Frontal cortex (tissue), 4 donors: ENCODE measurements around the gene KCNQ5. TPM values are rescaled to one million over a fixed set of nuclear protein-coding genes. Genes with fewer than 3 reads are reported as not detected.
"Not testable (repeated sequence)": the region's sequence is repeated elsewhere in the genome, so short reads cannot be mapped to it uniquely, and the experiment has no call there.

Experiments
- DNase-seq, 2 donors: peaks; one replicate each; pipeline ENCODE4 v3.0.0; 2012; ENCODE audit warnings: low spot score in 2 of 2
- FAIRE-seq: peaks from 2 replicates; lab custom pipeline; 2012; peaks lifted over from hg19 to GRCh38; lab: Jason Lieb, UNC
- total RNA-seq: library from RNA; depleted of rRNA; stranded (reverse); fragments of >200 nt; gene quantifications from one replicate; pipeline ENCODE4 v1.2.3, GENCODE V29; 2014
- donor health status: control.
- donor health status: control.
- donor health status: control.

KCNQ5 gene
- total RNA-seq, 1 donor from 2014 or later, result 12.6 TPM

DNA sequence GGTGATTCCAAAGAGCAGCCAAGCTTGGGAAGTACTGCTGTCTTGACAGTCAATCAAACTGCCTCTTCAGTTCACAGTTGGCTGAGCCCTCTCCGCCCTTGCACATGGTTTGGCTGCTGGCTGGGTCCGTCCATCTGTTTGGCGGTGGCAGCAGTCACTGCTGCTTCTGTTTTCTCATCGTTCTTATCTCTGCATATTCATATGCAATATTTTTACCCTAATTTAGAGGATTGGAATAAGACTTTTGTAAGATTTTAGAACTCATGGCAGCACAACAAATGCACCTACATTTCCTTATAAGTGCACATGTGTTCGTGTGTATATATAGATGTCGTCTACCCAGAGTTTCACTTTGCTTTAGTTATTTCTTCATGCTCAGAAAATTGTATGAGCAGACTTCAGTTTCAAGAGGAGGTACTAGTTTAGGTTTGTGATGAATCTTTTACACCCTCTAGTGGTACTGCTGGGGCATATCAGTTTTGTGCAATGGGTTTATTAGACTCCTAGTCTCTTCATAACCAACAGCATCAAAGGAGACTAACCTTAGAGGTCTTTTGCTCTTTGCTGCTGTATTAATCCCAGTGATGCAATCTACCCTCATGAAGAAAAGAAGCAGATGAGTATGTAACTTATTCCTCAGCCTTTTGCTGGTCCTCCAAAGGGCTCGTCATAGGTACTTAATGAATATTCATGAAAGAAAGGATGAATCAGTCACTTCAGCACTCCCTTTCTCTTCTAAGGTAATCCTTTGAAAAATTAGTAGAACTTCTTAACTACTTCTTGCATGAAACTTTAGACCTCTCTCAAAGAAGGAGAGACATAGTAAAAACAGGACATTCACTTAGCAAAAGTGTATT lies 559.1 kb downstream of the KCNQ5 start:
- DNase-seq, result peak in 1 of 2 donors; percentile 23
- peak; percentile 51 for FAIRE-seq

DNA sequence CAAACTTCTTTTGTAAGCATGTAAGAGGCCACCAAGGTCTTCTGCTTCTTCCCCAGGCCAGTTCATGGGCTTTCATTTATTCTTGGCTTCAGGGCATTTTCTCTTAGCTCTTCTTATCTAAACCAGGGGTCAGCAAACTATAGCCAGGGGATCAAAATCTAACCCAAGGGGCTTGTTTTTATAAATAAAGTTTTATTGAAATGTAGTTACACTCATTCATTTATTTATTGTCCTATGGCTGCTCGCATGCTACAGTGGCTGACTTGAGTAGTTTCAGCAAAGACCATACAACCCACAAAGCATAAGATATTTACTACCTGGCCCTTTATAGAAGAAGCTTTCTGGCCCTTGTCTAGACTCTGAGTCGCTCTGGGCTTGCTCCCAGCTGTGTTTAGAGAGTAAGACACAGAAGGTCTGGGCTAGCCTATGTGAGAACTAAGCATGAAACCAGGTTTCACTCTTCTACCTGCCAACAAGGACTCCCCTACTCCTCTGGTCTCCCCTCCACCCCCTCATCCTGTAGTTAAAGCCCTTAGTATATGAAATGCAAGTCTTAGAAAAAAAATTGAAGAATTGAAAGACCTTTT lies 560.2 kb downstream of the KCNQ5 start:
- FAIRE-seq (no peak), DNase-seq (no peak)

DNA sequence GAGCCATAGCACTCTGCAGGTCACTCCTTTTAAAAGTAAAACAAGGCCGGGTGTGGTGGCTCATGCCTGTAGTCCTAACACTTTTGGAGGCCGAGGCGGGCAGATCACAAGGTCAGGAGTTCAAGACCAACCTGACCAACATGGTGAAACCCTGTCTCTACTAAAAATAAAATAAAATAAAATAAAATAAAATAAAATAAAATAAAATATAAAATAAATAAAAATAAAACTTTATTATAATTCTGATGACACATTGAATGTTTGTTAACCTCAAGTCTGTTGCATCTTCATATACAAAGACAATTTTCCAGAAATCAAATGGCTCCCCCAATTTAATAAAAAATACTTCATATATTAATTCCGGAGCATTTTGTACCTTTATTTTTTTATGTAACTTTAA lies 571.4 kb downstream of the KCNQ5 start:
- FAIRE-seq, result peak; percentile 39

DNA sequence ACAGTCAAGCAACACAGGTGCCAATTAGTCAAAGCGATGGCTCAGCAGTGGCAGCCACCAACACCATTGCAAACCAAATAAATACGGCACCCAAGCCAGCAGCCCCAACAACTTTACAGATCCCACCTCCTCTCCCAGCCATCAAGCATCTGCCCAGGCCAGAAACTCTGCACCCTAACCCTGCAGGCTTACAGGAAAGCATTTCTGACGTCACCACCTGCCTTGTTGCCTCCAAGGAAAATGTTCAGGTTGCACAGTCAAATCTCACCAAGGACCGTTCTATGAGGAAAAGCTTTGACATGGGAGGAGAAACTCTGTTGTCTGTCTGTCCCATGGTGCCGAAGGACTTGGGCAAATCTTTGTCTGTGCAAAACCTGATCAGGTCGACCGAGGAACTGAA lies 572.9 kb downstream of the KCNQ5 start:
- no peak for DNase-seq
- no peak for FAIRE-seq

More for the DNA sequence above, 571.4 kb downstream of the KCNQ5 start:
- not testable (repeated sequence) for DNase-seq

DNA sequence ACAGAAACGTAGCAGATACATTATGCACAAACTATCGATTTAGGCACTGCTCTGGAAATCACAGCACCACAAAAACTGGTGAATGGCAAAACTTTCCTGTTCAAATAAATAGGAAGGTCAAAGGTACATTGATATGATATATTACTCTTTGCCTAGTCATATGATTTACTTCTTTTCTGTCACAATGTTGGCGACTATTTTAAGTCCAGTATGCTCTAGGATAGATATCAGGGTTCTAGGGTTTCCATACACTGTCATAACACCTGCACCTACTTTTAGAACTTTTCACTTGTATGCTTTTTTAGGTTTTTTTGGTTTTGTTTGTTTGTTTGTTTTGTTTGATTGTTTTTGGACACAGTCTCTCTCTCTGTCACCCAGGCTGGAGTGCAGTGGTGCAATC lies 578.4 kb downstream of the KCNQ5 start:
- DNase-seq (no peak), FAIRE-seq (no peak)

DNA sequence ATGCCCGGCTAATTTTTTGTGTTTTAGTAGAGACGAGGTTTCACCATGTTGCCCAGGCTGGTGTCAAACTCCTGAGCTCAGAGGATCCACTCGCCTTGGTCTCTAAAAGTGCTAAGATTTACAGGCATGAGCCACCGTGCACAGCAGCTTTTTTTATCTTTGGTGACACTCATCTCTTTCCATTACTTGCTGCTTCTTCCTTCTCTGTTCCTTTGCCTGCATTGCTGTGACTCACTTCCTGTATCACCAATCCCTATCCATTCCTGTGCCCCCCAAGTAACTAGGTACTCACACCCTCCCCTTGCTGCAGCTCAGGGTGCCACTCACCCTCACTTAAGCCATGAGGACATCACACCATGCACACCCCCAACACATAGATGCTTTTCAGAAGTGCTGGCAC lies 578.9 kb downstream of the KCNQ5 start:
- no peak for FAIRE-seq

DNA sequence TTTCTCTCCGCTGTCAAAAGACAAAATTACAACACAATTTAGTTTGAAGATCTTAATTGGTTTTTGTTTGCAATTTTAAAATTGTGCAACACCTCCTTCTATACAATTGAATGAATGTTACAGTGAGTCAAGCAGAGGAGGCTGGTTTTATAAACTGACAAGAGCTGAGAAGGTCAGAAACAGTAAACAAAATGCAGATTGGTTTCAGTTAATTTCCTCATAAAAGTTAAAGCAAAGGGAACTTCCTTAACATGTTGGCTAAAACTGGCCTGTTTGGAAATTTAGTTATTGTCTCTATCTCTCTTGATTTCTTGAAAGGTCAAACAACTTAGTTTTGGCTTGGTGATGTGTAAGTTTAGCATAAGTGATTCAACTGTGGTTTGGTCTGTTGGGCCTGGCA lies 581.2 kb downstream of the KCNQ5 start:
- DNase-seq (no peak), FAIRE-seq (no peak)

More for the DNA sequence above, 578.9 kb downstream of the KCNQ5 start:
- no peak for DNase-seq

DNA sequence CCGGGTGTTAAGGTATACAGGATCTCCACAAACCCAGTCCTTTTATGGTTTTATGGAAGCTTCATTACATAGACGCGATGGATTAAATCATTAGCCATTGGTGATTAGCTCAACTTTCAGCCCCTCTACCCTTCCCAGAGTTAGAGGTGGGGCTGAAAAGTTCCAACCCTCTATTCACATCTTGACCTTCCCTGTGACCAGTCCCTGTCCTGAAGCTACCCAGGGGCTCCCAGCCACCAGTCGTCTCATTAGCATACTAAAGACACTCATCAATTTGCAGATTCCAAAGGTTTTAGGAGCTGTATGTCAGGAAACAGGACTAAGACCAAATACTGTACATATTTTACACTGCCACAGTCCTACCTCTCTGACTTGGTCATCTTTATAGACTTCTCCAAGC lies 582.4 kb downstream of the KCNQ5 start:
- no peak for DNase-seq
- FAIRE-seq, result no peak

DNA sequence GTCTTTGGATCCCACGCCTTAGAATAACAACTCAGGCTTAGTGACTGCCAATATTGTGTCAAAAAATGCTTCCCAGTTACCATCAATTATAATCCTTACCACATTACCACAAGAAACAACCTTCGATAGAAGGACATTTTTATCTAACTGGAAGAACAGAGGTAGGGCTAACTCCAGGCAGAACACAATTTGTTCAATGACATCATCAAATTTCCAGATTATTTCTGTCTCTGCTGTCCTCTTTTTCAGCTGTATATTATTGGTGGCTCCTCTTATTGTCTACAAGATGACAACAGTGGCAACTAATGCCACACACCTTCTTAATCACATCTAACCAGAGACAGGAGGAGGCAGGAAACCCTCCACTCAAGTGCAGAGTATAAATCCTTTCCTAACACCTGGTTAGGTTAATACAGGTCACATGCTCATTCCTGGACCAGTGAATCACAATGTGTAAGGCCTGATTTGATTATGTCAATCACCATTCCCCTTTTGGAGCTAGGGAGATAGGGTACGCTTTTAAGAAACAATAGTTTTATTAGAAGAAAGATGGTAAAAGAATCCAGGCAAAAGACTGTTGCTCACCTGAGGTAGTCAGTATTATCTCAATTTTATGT lies 585.5 kb downstream of the KCNQ5 start:
- FAIRE-seq (no peak), DNase-seq (no peak)

DNA sequence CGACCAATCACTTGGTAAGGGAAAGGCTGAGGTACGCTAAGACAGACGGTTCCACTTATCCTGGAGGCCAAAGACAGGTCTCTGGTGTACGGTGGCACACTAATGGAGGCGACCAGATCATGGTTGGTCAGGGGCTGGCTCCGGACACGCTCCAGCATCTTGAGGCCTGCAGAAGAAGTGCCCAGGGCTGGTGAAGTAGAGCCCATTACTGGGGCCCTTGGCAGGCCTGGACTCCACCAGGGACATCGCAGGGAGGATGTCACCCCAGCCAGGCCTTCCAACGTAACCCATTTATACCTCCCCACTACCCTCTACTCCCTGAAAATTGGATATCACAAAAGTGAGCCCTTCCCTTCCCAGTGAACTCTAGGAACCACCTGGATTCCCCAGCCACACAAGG lies 587.3 kb downstream of the KCNQ5 start:
- FAIRE-seq, result no peak
- DNase-seq, result no peak

DNA sequence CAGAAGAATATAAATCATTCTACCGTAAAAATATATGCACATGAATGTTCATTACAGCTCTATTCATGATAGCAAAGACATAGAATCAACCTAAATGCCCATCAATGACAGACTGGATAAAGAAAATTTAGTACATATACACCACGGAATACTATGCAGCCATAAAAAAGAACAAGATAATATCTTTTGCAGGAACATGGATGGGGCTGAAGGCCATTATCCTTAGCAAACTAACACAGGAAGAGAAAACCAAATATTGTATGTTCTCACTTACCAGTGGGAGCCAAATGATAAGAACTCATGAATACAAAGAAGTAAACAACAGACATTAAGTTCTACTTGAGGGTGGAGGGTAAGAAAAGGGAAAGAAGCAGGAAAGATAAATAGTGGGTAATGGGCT lies 595.0 kb downstream of the KCNQ5 start:
- FAIRE-seq (no peak), DNase-seq (no peak)

DNA sequence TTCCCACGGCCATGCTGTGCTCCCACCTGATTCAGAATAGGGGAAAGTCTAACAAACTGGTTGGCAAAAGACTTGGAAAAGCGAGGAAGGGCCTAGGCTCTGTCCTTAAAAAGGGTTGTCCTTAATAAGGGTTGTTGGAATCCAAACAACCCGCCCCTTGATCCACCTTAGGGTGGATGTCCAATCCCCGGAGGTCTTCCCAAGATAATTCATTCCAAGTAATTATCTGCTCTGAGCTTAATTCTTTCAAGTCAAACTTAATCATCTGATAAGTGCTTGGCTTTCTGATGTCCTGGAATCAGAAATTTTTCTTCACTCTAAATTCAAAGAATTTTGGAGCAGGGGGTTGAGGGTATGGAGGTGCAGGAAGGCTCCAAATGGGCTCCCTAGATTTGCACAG lies 603.5 kb downstream of the KCNQ5 start, which contains the start of gene KHDC1L:
TSS of gene KHDC1L (minus strand) at position 101 of the 400 bp plus-strand sequence. CDS start at position 13, 88 bp downstream.
- FAIRE-seq (no peak), DNase-seq (no peak)

DNA sequence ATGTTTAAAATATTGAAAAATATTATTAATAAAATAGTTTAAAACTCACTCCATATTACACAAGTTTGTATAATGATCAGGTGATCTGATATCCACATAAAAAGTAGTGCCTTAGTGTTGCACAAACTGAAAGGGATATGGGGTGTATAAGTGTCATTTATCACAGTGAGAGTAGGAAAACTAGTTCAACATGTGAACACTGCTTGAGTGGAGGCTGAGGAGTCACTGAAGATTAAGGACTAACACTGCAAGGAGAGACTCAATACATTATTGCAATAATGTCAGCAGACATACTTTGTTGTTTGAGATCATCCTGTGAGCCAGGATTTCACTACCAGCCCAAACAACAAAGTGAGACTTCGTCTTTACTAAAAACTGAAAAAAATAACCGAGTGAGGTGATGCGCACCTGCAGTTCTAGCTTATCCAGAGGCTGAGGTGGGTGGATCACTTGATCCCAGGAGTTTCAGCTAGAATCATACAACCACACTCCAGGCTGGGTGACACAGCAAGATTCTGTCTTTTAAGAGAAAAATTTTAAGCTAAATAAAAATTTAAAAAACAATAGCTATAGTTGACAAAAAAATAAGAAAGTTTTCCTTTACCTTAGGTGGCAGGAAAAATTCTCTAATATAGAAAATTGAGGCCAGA lies 605.9 kb downstream of the KCNQ5 start:
- FAIRE-seq, result no peak
- no peak for DNase-seq

DNA sequence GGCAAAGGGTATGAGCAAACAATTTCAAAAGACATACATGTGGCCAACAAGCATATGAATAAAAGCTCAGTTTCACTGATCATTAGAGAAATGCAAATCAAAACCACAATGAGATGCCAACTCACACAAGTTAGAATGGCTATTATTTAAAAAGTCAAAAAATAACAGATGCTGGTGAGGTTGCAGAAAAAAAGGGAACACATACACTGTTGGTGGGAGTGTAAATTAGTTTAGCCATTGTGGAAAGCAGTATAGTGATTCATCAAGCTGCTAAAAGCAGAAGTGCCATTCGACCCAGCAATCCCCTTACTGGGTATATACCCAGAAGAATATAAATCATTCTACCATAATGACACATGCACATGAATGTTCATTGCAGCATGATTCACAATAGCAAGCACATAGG lies 610.1 kb downstream of the KCNQ5 start:
- DNase-seq, result no peak
- FAIRE-seq, result no peak

DNA sequence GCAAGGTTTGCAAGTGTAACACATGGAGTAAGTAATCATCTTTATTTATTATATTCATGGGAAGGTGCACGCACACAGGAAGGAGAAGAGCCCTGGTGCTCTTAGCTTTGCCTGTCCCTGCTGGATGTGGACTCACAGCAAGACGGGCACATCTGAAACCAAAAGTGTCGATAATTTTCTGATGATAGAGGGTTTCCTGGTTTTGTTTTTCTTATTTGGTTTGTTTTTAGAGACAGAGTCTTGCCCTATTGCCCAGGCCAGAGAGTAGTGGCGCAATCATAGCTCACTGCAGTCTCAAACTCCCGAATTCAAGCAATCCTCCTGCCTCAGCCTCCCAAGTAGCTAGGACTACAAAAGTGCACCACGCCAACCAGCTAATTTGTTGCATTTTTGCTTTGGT lies 611.2 kb downstream of the KCNQ5 start:
- DNase-seq (no peak), FAIRE-seq (no peak)

DNA sequence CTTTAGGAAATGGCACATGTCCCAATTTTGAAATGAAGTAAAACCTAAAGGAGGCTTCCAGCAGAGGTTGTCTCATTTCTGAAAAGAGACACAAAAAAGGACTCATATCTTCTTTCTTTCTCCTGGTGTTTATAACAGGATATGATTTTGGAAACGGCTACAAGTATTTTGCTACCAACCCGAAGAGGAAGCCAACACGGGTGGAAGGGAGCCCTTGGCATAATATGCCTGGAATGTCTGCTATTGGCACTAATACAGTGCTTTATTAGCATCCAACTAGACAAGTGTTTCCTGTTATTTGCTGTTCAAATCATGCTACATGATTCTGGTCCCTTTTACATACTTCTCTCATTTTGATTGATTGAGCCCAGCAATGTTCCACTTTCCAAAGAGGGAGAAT lies 612.1 kb downstream of the KCNQ5 start:
- not testable (repeated sequence) for DNase-seq, FAIRE-seq

DNA sequence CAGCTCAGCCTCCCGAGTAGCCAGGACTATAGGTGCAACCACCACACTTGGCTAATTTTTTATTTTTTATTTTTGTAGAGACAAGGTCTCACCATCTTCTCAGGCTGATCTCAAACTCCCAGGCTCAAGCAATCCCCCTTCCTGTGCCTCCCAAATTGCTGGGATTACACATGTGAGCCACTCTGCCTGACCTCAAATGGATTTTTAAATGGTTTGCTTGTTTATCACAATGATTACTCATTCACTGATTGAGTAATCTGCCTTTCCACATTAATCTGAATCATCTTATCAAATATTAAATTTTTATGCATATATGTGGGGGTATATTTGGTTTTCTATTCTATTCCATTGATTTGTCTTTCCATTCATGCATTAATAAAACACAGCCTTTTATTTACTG lies 612.9 kb downstream of the KCNQ5 start:
- FAIRE-seq (no peak), DNase-seq (no peak)

DNA sequence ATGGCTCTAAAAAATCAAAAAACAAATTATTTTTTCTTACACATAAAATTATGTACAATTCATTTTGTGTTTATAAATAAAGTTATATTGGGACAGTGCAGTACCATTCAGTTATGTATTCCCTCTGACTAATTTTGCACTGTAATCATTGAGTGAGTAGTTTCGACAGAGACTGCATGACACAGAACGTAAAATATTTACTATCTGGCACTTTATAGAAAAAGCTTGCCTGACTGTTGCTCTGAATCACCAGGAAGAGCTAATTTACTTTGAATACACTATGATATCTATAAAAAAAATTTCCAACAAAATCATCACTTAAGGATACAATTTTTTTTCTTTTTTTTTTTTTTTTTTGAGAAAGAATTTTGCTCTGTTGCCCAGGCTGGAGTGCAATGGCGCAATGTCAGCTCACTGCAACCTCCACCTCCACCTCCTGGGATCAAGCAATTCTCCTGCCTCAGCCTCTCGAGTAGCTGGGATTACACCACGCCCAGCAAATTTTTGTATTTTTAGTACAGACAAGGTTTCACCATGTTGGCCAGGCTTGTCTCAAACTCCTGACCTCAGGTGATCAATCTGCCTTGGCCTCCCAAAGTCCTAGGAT lies 614.4 kb downstream of the KCNQ5 start:
- DNase-seq, result no peak
- no peak for FAIRE-seq

DNA sequence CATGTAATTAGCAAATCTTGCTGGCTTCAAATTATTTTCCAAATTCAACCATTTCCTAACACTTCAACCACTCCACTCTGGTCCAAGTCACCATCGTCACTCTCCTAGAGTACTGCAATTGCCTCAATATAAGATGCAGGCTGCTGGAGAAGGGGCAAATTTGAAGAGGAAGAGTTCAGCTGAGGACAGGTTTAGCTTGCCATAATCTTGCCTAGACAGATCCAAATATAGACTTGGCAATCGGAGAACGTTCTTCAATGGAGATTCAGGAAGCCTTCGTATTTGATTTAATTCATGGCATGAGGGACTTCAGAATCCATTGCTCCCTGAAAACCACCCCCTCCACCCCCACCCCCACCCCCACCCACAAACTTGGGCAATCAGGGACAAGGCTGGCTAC lies 618.9 kb downstream of the KCNQ5 start:
- DNase-seq (no peak), FAIRE-seq (no peak)

DNA sequence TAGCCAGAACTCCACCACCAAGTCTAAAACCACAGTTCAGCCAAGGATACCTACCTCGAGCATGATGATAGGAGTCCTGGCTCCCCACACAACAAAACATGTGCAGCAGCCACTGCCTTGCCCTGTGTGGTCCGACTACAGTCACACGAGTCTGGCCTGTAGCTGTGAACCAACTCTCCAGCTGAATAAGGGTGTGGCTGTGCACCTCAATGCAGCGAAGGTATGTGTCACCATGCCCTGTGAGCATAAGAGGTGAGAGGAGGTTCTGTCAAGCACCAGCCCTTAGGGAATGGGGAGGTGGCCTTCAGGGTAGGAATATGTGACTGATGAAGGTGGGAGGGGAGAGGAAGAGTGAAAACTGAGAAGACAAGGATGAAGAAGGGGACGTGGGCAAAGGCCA lies 620.1 kb downstream of the KCNQ5 start:
- FAIRE-seq, result no peak

More for the DNA sequence above, 620.1 kb downstream of the KCNQ5 start:
- DNase-seq, result no peak
